ENCODE measurements around the gene TENT5C. TPM values are rescaled to one million over a fixed set of nuclear protein-coding genes. Genes with fewer than 3 reads are reported as not detected.

TENT5C gene
- total and polyA plus RNA-seq, 7 donors, result 1.5 to 31.4 (median 9.7) TPM

DNA sequence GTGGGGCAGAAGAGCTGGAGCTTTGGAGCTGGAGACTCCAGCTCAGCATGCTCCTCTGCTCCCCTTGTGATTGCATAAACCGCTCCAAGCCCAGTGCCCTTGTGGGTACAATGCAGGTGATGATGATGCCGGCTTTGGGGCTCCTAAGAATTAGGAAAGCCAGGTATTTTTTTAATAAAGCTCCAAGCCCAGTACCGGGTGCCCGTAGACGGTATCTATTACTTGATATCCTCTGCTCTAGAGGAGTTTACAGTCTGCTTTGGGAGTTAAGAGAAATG is 27.2 kb downstream of the TENT5C start:
- peak overlapping the region; percentile 67 for H3K27ac ChIP-seq
- peaks cover 35% of the 10 kb centered on the region for H3K4me1 ChIP-seq
- no peak overlapping the region for H3K4me3 ChIP-seq
- TF ChIP-seq, protein P1, sequence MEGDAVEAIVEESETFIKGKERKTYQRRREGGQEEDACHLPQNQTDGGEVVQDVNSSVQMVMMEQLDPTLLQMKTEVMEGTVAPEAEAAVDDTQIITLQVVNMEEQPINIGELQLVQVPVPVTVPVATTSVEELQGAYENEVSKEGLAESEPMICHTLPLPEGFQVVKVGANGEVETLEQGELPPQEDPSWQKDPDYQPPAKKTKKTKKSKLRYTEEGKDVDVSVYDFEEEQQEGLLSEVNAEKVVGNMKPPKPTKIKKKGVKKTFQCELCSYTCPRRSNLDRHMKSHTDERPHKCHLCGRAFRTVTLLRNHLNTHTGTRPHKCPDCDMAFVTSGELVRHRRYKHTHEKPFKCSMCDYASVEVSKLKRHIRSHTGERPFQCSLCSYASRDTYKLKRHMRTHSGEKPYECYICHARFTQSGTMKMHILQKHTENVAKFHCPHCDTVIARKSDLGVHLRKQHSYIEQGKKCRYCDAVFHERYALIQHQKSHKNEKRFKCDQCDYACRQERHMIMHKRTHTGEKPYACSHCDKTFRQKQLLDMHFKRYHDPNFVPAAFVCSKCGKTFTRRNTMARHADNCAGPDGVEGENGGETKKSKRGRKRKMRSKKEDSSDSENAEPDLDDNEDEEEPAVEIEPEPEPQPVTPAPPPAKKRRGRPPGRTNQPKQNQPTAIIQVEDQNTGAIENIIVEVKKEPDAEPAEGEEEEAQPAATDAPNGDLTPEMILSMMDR (IDR thresholded peaks at IDR 0.05), result no peak
- no peaks in the 10 kb centered on the region for H3K9me3 ChIP-seq
- H3K27me3 ChIP-seq (ENCODE audit: insufficient read depth in 3 of 3, low read length in 2 of 3), result no peaks in the 10 kb centered on the region
- ATAC-seq (peak in 1 of 4 donors; percentile 0), DNase-seq (no peak)
- no peaks in the 10 kb centered on the region for H3K36me3 ChIP-seq (ENCODE audit: insufficient read depth in 1 of 2, low read depth in 1 of 2)
- intact Hi-C loops (cut with DNase I), result no loop called here
- 25 to 51% (median 26%) methylated on average over 5 of the region's 5 CpGs for WGBS, 3 donors

DNA sequence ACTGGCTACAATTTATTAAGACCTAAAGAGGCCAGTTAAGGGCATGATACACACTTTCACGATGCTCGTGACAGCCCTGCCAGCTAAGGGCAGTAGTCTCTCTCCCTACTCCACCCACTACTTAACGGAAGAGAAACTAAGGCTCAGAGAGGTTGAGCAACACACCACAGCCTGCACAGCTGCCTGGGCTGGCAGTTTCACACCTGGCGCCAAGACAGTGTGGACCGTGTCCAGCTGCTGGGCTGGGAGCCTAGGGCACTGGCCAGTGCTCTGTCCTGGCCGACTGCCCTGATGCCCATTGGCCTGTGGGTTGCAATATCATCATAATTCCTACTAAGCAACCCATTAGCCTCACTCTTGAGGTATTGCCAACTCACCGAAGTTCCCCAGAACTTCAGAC is 27.6 kb downstream of the TENT5C start:
- WGBS, 3 donors, result 20 to 27% (median 26%) methylated on average over 7 of the region's 7 CpGs
- Histone ChIP-seq H3K4me1 (peaks cover 35% of the 10 kb centered on the region), H3K36me3 (ENCODE audit: insufficient read depth in 1 of 2, low read depth in 1 of 2) (no peaks in the 10 kb centered on the region), H3K27ac (peak overlapping the region; percentile 67), H3K4me3 (no peak overlapping the region), H3K27me3 (ENCODE audit: insufficient read depth in 3 of 3, low read length in 2 of 3) (no peaks in the 10 kb centered on the region), H3K9me3 (no peaks in the 10 kb centered on the region)
- intact Hi-C loops (cut with DNase I), result no loop called here
- TF ChIP-seq, protein P1 (IDR thresholded peaks at IDR 0.05), result no peak
- DNase-seq, result peak; percentile 59 to 86
- ATAC-seq, result peak; percentile 81 to 94 (median 89)

DNA sequence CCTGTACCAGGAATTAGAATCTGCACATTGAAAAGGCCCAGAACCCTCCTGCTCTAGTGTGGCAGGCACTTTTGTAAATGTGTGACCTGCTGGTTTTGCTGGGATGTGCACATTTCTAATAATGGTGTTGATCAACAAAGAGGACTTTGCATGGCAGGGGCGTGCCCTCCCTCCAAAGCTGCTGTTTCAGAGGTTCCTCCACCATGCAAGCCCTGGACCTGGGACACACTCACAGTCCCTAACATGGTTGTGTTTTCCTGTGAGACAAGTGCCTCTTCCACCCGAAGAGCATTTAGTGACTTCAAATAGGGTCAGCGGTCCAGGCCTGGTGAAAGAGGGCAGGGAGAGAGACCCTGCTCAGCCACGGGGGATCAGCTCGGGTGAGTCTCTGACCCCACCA is 28.1 kb downstream of the TENT5C start:
- DNase-seq, result no peak
- Histone ChIP-seq H3K36me3 (ENCODE audit: insufficient read depth in 1 of 2, low read depth in 1 of 2) (no peaks in the 10 kb centered on the region), H3K27me3 (ENCODE audit: insufficient read depth in 3 of 3, low read length in 2 of 3) (no peaks in the 10 kb centered on the region), H3K9me3 (no peaks in the 10 kb centered on the region), H3K4me3 (no peak overlapping the region), H3K27ac (no peak overlapping the region), H3K4me1 (peaks cover 35% of the 10 kb centered on the region)
- intact Hi-C loops (cut with DNase I), result no loop called here
- 90 to 93% (median 91%) methylated on average over 5 of the region's 5 CpGs for WGBS, 3 donors
- TF ChIP-seq, protein P1 (IDR thresholded peaks at IDR 0.05), result no peak
- no peak for ATAC-seq

DNA sequence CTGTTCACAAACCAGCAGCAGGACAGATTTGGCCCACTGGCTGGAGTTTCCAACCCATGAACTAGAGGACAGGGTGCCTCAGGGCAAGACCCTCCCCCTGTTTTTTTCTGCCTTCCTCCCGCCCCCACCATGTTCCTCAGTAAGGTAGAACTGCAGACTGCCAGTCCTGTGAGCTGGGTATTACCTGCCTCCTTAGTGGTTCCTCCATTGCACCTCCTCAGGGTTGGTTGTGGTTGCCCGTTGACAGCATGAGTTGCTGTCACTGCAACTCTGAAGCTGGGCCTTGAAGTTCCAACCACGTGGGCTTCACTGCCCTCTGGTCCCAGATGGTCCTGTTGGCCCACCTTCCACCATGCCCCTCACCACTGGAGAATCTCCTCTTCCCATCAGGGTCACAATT is 28.8 kb downstream of the TENT5C start:
- intact Hi-C loops (cut with DNase I), result no loop called here
- WGBS, 3 donors, result 78 to 93% (median 88%) methylated on average over 3 of the region's 3 CpGs

DNA sequence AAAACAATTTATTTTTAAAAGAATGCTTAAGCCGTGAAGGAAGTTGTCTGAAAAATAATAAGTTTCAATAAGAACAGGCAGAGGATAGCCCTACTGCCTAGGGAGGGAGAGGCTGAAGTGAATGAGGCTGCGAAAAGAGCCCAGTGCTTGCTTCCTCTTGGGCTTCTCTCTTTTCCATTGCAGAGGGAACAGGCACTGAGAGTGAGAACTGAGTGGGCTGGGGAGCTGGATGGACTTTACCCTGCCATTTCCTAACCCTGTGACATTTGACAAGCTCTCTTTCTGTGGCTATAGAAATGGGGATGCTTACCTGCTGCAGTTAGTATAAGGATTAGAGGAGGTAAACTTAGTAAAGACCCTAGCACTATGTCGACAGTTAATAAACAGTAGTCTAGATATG is 30.0 kb downstream of the TENT5C start:
- Histone ChIP-seq H3K27ac (no peak overlapping the region), H3K4me3 (no peak overlapping the region), H3K9me3 (no peaks in the 10 kb centered on the region), H3K27me3 (ENCODE audit: insufficient read depth in 3 of 3, low read length in 2 of 3) (no peaks in the 10 kb centered on the region), H3K4me1 (peaks cover 34% of the 10 kb centered on the region), H3K36me3 (ENCODE audit: insufficient read depth in 1 of 2, low read depth in 1 of 2) (no peaks in the 10 kb centered on the region)
- intact Hi-C loops (cut with DNase I), result no loop called here
- DNase-seq (no peak), ATAC-seq (no peak)
- TF ChIP-seq, protein P1 (IDR thresholded peaks at IDR 0.05), result no peak
- 92 to 95% (median 93%) methylated on average over 3 of the region's 3 CpGs for WGBS, 3 donors

More for the DNA sequence above, 28.8 kb downstream of the TENT5C start:
- Histone ChIP-seq H3K9me3 (no peaks in the 10 kb centered on the region), H3K27me3 (ENCODE audit: insufficient read depth in 3 of 3, low read length in 2 of 3) (no peaks in the 10 kb centered on the region), H3K4me3 (no peak overlapping the region), H3K4me1 (peaks cover 35% of the 10 kb centered on the region), H3K36me3 (ENCODE audit: insufficient read depth in 1 of 2, low read depth in 1 of 2) (no peaks in the 10 kb centered on the region), H3K27ac (no peak overlapping the region)
- TF ChIP-seq, protein P1 (IDR thresholded peaks at IDR 0.05), result no peak
- no peak for ATAC-seq
- no peak for DNase-seq
